Smooth muscle cell (in vitro differentiated cells): ENCODE results near the gene SNRPE. TPM values are rescaled to one million over a fixed set of nuclear protein-coding genes. Genes with fewer than 3 reads are reported as not detected.

Experiments used
- DNase-seq: peaks from one replicate; lab custom pipeline; 2025; ENCODE audit not compliant: unreplicated experiment; lab: John Stamatoyannopoulos, UW
- H2AFZ ChIP-seq: fragments of 200-600 bp; sonication (generic); 2 replicates; pipeline ENCODE4 v1.6.0; 2016; ENCODE audit warnings: antibody characterized with exemption, low read depth, mild to moderate bottlenecking
- H3F3A ChIP-seq: fragments of 200-600 bp; sonication (generic); 2 replicates; pipeline ENCODE4 v1.6.0; 2017; ENCODE audit warnings: antibody characterized with exemption, low read depth
- H3K27ac ChIP-seq: fragments of 200-600 bp; sonication (generic); 2 replicates; pipeline ENCODE4 v1.5.1; 2016; ENCODE audit warnings: low read depth, mild to moderate bottlenecking
- H3K27me3 ChIP-seq: fragments of 200-600 bp; sonication (generic); 2 replicates; pipeline ENCODE4 v1.6.1; 2016; ENCODE audit warnings: low read depth, mild to moderate bottlenecking
- H3K36me3 ChIP-seq: fragments of 200-600 bp; sonication (generic); 2 replicates; pipeline ENCODE4 v1.5.1; 2016; ENCODE audit warnings: low read depth
- H3K4me1 ChIP-seq: fragments of 200-600 bp; sonication (generic); 2 replicates; pipeline ENCODE4 v1.5.1; 2016; ENCODE audit warnings: low read depth
- H3K4me2 ChIP-seq: fragments of 200-600 bp; sonication (generic); 2 replicates; pipeline ENCODE4 v1.6.0; 2016; ENCODE audit warnings: mild to moderate bottlenecking
- H3K4me3 ChIP-seq: fragments of 200-600 bp; sonication (generic); 2 replicates; pipeline ENCODE4 v1.5.1; 2016; ENCODE audit warnings: mild to moderate bottlenecking
- H3K79me2 ChIP-seq: fragments of 200-600 bp; sonication (generic); 2 replicates; pipeline ENCODE4 v1.6.0; 2016; ENCODE audit warnings: low read depth, mild to moderate bottlenecking
- H3K9ac ChIP-seq: fragments of 200-600 bp; sonication (generic); 2 replicates; pipeline ENCODE4 v1.6.0; 2016; ENCODE audit warnings: low read depth
- H3K9me3 ChIP-seq: fragments of 200-600 bp; sonication (generic); replicated peaks from 2 replicates; pipeline ENCODE4 v1.5.1; 2016; ENCODE audit warnings: low read depth
- H4K20me1 ChIP-seq: fragments of 200-600 bp; sonication (generic); 2 replicates; pipeline ENCODE4 v1.6.0; 2016; ENCODE audit warnings: low read depth
- WGBS: methylation state at CpG from one replicate; pipeline ENCODE4 v1.1.7; 2016; ENCODE audit warnings: low lambda C conversion rate; 5-methylcytosine and 5-hydroxymethylcytosine counted together
- polyA plus RNA-seq: library from polyadenylated mRNA; unstranded; fragments of >200 nt; fragmentation: Nextera tagmentation; extraction: Ambion mirVana; gene quantifications from 2 replicates; pipeline ENCODE4 v1.2.1, GENCODE V29; 2016
- total RNA-seq: library from RNA; depleted of rRNA; stranded (reverse); fragments of >200 nt; gene quantifications from 2 replicates; pipeline ENCODE4 v1.2.3, GENCODE V29; 2014
- TF ChIP-seq, protein P1 (sequence below): fragments of 200-600 bp; sonication (generic); IDR thresholded peaks from 2 replicates; pipeline ENCODE4 v1.5.1; 2017; ENCODE audit warnings: borderline replicate concordance, mild to moderate bottlenecking, antibody characterized with exemption; ENCODE audit not compliant: insufficient read depth, poor library complexity, severe bottlenecking

The SNRPE gene
- total and polyA plus RNA-seq, 2 experiments from 2014 or later = 96.5 to 293 TPM

DNA sequence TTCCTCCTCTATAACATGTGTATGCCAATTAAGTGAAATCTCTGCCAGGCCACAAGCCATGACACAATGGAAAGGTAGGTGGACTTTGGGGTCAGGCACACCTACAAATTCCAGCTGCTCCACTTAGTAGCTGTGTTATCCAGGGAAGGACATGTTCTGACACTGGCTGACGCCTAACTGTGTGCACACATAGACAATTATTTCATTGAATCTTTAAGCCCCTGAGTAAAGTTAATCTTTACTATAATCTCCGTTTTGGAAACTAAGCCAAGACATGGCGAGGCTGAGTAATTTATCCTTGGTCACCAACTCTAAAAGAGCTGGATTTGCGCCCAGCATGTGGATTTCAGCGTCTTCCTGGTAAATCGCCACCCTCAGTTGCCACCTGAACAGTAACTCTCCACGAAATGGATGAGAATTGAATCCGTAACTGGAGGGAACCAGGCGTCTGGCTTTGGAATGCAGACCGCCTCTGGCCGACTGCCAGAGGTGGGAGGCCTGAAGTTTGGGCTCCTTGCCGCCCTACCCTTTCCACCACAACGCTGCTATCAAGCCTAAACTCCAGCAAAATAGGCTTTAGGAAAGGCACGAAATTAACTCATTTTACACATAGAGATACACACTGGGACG, 888 bp upstream of the SNRPE start:
- peaks cover 20% of the 10 kb centered on the region for H3K79me2 ChIP-seq
- peak overlapping the region; percentile 21 for H3K4me3 ChIP-seq
- H3F3A ChIP-seq = peaks cover 23% of the 10 kb centered on the region
- no peak overlapping the region for H2AFZ ChIP-seq
- no peaks in the 10 kb centered on the region for H3K9me3 ChIP-seq
- peaks cover 11% of the 10 kb centered on the region for H3K4me1 ChIP-seq
- no peaks in the 10 kb centered on the region for H4K20me1 ChIP-seq
- no peaks in the 10 kb centered on the region for H3K27me3 ChIP-seq
- no peak for DNase-seq
- H3K9ac ChIP-seq = no peak overlapping the region
- H3K27ac ChIP-seq = no peak overlapping the region
- no peaks in the 10 kb centered on the region for H3K36me3 ChIP-seq
- 83% methylated on average over 15 of the region's 15 CpGs for WGBS
- TF ChIP-seq, protein P1, sequence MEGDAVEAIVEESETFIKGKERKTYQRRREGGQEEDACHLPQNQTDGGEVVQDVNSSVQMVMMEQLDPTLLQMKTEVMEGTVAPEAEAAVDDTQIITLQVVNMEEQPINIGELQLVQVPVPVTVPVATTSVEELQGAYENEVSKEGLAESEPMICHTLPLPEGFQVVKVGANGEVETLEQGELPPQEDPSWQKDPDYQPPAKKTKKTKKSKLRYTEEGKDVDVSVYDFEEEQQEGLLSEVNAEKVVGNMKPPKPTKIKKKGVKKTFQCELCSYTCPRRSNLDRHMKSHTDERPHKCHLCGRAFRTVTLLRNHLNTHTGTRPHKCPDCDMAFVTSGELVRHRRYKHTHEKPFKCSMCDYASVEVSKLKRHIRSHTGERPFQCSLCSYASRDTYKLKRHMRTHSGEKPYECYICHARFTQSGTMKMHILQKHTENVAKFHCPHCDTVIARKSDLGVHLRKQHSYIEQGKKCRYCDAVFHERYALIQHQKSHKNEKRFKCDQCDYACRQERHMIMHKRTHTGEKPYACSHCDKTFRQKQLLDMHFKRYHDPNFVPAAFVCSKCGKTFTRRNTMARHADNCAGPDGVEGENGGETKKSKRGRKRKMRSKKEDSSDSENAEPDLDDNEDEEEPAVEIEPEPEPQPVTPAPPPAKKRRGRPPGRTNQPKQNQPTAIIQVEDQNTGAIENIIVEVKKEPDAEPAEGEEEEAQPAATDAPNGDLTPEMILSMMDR = no peak
- peak overlapping the region; percentile 65 for H3K4me2 ChIP-seq

DNA sequence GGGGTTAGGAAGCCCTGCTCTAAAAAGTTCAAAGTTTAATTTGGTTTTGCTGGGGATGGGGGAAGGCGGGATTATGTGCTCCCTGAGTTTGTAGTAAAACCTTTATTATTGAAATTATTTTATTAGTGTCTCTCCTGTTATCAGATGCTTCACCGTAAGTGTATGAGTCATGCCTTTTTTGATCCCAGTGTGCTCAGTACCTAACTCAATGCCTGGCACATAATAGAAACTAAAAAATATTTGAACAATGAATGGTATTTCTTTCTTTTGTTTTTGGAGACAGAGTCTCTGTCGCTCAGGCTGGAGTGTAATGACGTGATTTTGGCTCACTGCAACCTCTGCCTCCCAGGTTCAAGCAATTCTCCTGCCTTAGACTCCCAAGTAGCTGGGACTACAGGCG, 6.4 kb downstream of the SNRPE start:
- no peaks in the 10 kb centered on the region for H3K9me3 ChIP-seq
- H3F3A ChIP-seq = no peaks in the 10 kb centered on the region
- no peak overlapping the region for H2AFZ ChIP-seq
- no peak overlapping the region for H3K4me2 ChIP-seq
- peaks cover 10% of the 10 kb centered on the region for H3K4me1 ChIP-seq
- no peaks in the 10 kb centered on the region for H3K36me3 ChIP-seq
- no peak for DNase-seq
- H3K27me3 ChIP-seq = no peaks in the 10 kb centered on the region
- TF ChIP-seq, protein P1 = no peak
- H3K79me2 ChIP-seq = peaks cover 7% of the 10 kb centered on the region
- no peak overlapping the region for H3K9ac ChIP-seq
- 57% methylated on average over 5 of the region's 5 CpGs for whole genome bisulfite sequencing
- no peak overlapping the region for H3K4me3 ChIP-seq
- no peaks in the 10 kb centered on the region for H4K20me1 ChIP-seq
- H3K27ac ChIP-seq = no peak overlapping the region

DNA sequence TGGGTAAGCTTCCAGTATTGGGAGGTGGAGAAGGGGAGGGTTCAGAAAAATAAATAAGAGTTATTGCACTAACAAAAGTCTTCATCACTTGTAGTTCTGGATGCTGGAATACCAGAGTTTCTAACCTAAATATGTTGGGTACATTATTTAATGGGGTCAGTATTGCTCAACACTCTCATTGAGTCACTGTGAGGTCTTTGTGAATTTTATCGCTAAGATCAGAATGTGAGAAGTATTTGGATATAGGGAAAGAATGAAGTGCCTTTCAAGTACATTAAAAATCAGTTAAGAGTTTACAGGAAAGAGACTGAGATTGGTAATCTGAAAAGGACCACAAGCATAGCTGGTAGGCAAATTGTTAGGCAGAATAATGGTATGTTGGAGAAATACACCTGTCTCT, 8.8 kb downstream of the SNRPE start:
- no peak overlapping the region for H3K9ac ChIP-seq
- WGBS = 97% methylated on average over 1 of the region's 1 CpG

More for the DNA sequence above, 8.8 kb downstream of the SNRPE start:
- H3F3A ChIP-seq = no peaks in the 10 kb centered on the region
- no peak overlapping the region for H3K4me2 ChIP-seq
- H4K20me1 ChIP-seq = no peaks in the 10 kb centered on the region
- no peak overlapping the region for H3K27ac ChIP-seq
- peaks cover 6% of the 10 kb centered on the region for H3K4me1 ChIP-seq
- H3K9me3 ChIP-seq = no peaks in the 10 kb centered on the region
- H3K27me3 ChIP-seq = no peaks in the 10 kb centered on the region
- no peaks in the 10 kb centered on the region for H3K79me2 ChIP-seq
- no peak overlapping the region for H2AFZ ChIP-seq
- no peaks in the 10 kb centered on the region for H3K36me3 ChIP-seq
- TF ChIP-seq, protein P1 = no peak
- H3K4me3 ChIP-seq = no peak overlapping the region
- DNase-seq = no peak
